Loucy (cell line): ENCODE results near the gene KIRREL3.
A peak's percentile ranks its signal among the peaks of the same experiment; 100 is the strongest.

Source experiments
- H2AFZ ChIP-seq: fragments of 200-600 bp; sonication (generic); 2 replicates; pipeline ENCODE4 v1.6.0; 2016; ENCODE audit warnings: antibody characterized with exemption, mild to moderate bottlenecking, low read length, moderate library complexity
- H3F3A ChIP-seq: fragments of 200-600 bp; 2 replicates; pipeline ENCODE4 v1.6.0; 2016; ENCODE audit warnings: antibody characterized with exemption, low read depth, mild to moderate bottlenecking
- H3K27me3 ChIP-seq: fragments of 200-600 bp; sonication (generic); 2 replicates; pipeline ENCODE4 v1.6.1; 2014; ENCODE audit warnings: low read length, mild to moderate bottlenecking; ENCODE audit not compliant: insufficient read depth, poor library complexity, severe bottlenecking
- H3K36me3 ChIP-seq: fragments of 200-600 bp; sonication (generic); 2 replicates; pipeline ENCODE4 v1.6.1; 2016; ENCODE audit warnings: low read length; ENCODE audit not compliant: insufficient read depth
- H3K4me1 ChIP-seq: fragments of 200-600 bp; sonication (generic); 2 replicates; pipeline ENCODE4 v1.5.1; 2014; ENCODE audit warnings: low read length, mild to moderate bottlenecking; ENCODE audit not compliant: insufficient read depth, poor library complexity, severe bottlenecking
- H3K4me2 ChIP-seq: fragments of 200-600 bp; sonication (generic); 2 replicates; pipeline ENCODE4 v1.6.0; 2014; ENCODE audit warnings: antibody characterized with exemption, low read length, low read depth, mild to moderate bottlenecking; ENCODE audit not compliant: poor library complexity, severe bottlenecking
- H3K4me3 ChIP-seq: fragments of 200-600 bp; sonication (generic); 2 replicates; pipeline ENCODE4 v1.5.1; 2014; ENCODE audit warnings: low read length, mild to moderate bottlenecking, mixed read lengths; ENCODE audit not compliant: poor library complexity, severe bottlenecking
- H3K79me2 ChIP-seq: fragments of 200-600 bp; sonication (generic); 2 replicates; pipeline ENCODE4 v1.6.1; 2014; ENCODE audit warnings: low read length; ENCODE audit not compliant: insufficient read depth
- H3K9ac ChIP-seq: fragments of 200-600 bp; sonication (generic); 2 replicates; pipeline ENCODE4 v1.6.0; 2014; ENCODE audit warnings: mild to moderate bottlenecking, low read depth, low read length, moderate library complexity; ENCODE audit not compliant: poor library complexity, severe bottlenecking
- H3K9me2 ChIP-seq: fragments of 200-600 bp; sonication (generic); replicated peaks from 2 replicates; pipeline ENCODE4 v1.6.1; 2016; ENCODE audit warnings: low read depth, low read length, mixed read lengths
- H3K9me3 ChIP-seq: fragments of 200-600 bp; sonication (generic); 2 replicates; pipeline ENCODE4 v1.6.1; 2014; ENCODE audit warnings: mild to moderate bottlenecking, antibody characterized with exemption, low read length, low read depth; ENCODE audit not compliant: insufficient read depth
- H4K20me1 ChIP-seq: fragments of 200-600 bp; sonication (generic); 2 replicates; pipeline ENCODE4 v1.6.0; 2014; ENCODE audit warnings: antibody characterized with exemption, low read length, mild to moderate bottlenecking; ENCODE audit not compliant: insufficient read depth, poor library complexity, severe bottlenecking
- EZH2phosphoT487 ChIP-seq: fragments of 200-600 bp; IDR thresholded peaks from 2 replicates; pipeline ENCODE4 v1.6.1; 2018; ENCODE audit warnings: antibody characterized with exemption, mild to moderate bottlenecking, moderate library complexity, borderline replicate concordance
- TF ChIP-seq, protein P1 (sequence below): fragments of 200-600 bp; sonication (generic); conservative IDR thresholded peaks from 2 replicates; pipeline ENCODE4 v1.5.1; 2014; ENCODE audit warnings: mild to moderate bottlenecking, antibody characterized with exemption, low read length

The KIRREL3 gene

GRCh38 chr11:126485986-126486635 is 514.5 kb downstream of the KIRREL3 start:
- Histone ChIP-seq H3K27me3 (no peaks in the 10 kb centered on the region), H3K4me3 (no peak overlapping the region), H4K20me1 (no peaks in the 10 kb centered on the region), H3K4me2 (no peak overlapping the region), H3F3A (no peaks in the 10 kb centered on the region), H3K9me2 (no peaks in the 10 kb centered on the region), H3K36me3 (no peaks in the 10 kb centered on the region), H3K4me1 (peaks cover 8% of the 10 kb centered on the region), H2AFZ (no peak overlapping the region), H3K79me2 (no peaks in the 10 kb centered on the region), H3K9ac (no peak overlapping the region), H3K9me3 (no peaks in the 10 kb centered on the region)
- TF ChIP-seq EZH2phosphoT487 = no peak
- TF ChIP-seq, protein P1, sequence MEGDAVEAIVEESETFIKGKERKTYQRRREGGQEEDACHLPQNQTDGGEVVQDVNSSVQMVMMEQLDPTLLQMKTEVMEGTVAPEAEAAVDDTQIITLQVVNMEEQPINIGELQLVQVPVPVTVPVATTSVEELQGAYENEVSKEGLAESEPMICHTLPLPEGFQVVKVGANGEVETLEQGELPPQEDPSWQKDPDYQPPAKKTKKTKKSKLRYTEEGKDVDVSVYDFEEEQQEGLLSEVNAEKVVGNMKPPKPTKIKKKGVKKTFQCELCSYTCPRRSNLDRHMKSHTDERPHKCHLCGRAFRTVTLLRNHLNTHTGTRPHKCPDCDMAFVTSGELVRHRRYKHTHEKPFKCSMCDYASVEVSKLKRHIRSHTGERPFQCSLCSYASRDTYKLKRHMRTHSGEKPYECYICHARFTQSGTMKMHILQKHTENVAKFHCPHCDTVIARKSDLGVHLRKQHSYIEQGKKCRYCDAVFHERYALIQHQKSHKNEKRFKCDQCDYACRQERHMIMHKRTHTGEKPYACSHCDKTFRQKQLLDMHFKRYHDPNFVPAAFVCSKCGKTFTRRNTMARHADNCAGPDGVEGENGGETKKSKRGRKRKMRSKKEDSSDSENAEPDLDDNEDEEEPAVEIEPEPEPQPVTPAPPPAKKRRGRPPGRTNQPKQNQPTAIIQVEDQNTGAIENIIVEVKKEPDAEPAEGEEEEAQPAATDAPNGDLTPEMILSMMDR = no peak

GRCh38 chr11:126485021-126485792 is 515.4 kb downstream of the KIRREL3 start:
- Histone ChIP-seq H3K9me3 (no peaks in the 10 kb centered on the region), H4K20me1 (no peaks in the 10 kb centered on the region), H3K9ac (no peak overlapping the region), H3K4me3 (no peak overlapping the region), H3K79me2 (no peaks in the 10 kb centered on the region), H3K36me3 (no peaks in the 10 kb centered on the region), H2AFZ (no peak overlapping the region), H3K27me3 (no peaks in the 10 kb centered on the region), H3K4me2 (no peak overlapping the region), H3K9me2 (no peaks in the 10 kb centered on the region), H3K4me1 (peaks cover 12% of the 10 kb centered on the region), H3F3A (no peaks in the 10 kb centered on the region)
- TF ChIP-seq, protein P1 = peak; percentile 45
- TF ChIP-seq EZH2phosphoT487 = no peak

- Histone ChIP-seq H3K27me3 (no peaks in the 10 kb centered on the region), H3K9me2 (no peaks in the 10 kb centered on the region), H3K9ac (no peak overlapping the region), H3K4me2 (no peak overlapping the region), H4K20me1 (no peaks in the 10 kb centered on the region), H3K4me3 (no peak overlapping the region), H2AFZ (no peak overlapping the region), H3K79me2 (no peaks in the 10 kb centered on the region), H3K36me3 (no peaks in the 10 kb centered on the region), H3K4me1 (peaks cover 17% of the 10 kb centered on the region), H3F3A (no peaks in the 10 kb centered on the region), H3K9me3 (no peaks in the 10 kb centered on the region)
- TF ChIP-seq, protein P1 = no peak
- no peak for TF ChIP-seq EZH2phosphoT487
Measured at GRCh38 chr11:126484266-126484665, 516.3 kb downstream of the KIRREL3 start.
